GM18873 (cell line): ENCODE results near the gene SEPTIN12.

Experiments
- ATAC-seq: cut with Tn5 transposase; IDR thresholded peaks from one replicate; pipeline ENCODE4 v1.9.1; 2021; ENCODE audit warnings: mild to moderate bottlenecking, moderate library complexity, moderate number of reproducible peaks; ENCODE audit not compliant: unreplicated experiment, low FRiP score

Gene SEPTIN12, protein sequence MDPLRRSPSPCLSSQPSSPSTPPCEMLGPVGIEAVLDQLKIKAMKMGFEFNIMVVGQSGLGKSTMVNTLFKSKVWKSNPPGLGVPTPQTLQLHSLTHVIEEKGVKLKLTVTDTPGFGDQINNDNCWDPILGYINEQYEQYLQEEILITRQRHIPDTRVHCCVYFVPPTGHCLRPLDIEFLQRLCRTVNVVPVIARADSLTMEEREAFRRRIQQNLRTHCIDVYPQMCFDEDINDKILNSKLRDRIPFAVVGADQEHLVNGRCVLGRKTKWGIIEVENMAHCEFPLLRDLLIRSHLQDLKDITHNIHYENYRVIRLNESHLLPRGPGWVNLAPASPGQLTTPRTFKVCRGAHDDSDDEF

DNA sequence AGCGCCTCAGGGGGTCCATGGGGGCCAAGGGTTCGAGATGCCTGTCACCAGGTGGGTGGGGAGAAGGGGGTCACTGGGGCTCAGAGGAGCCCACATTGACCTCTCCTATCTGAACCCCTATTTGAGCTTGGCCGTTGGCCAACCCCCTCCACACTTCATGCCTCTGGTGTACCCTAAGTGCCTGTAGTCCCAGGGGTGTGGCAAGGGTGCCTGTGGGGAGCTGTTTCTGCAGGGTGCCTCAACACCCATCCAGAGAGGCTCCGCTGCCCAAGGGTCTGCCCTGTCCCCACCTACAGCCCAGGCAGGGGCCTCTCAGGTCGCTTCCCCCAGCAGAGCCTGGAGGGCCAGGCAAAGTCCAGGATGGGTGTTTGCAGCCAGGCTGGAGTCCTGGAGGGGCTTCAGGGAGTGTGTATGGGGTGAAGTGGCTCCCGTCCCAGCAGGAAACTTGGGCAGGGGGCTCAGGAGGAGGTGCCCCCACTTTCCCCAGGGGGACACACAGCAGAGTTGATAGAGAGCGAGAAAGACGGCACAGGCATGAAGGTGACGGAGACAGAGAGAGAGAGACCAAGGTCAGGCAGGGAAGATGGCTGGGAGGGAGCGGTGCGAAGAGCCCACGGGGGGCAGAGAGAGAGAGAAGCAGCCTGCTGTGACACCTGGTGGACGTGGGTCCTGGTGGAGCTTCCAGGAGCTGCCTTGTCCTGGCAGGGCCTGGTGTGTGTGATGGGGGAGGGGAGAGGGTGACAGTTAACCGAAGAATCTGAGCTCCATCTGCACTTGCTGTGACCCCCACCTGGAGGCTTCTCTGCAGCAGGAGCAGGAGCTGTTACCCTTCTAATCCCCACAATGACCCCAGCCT is at the start of gene SEPTIN12:
Gene SEPTIN12, minus strand, starts transcription at position 719 of the 856 bp plus-strand sequence. Its CDS starts 700 bp downstream, at position 19.
- ATAC-seq = no peak

DNA sequence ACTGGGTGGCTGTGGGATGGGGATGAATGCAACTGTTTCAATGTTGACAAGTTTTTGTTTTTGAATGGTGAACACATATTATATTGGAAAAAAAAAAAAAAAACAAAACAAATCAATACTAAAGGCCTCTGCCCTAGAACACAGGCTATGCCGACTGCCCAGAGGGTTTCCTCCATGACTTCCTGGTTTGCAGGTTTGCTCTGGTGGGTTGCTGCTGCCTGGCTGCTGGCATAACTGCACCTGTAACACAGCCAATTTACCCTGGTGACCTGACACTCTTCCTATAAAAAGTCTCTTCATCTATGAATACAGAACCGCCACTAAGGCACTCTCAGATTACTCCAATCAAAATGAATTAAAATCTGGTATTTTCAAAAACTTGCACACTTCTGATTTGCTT is 48.6 kb upstream of the SEPTIN12 start:
- ATAC-seq = no peak

DNA sequence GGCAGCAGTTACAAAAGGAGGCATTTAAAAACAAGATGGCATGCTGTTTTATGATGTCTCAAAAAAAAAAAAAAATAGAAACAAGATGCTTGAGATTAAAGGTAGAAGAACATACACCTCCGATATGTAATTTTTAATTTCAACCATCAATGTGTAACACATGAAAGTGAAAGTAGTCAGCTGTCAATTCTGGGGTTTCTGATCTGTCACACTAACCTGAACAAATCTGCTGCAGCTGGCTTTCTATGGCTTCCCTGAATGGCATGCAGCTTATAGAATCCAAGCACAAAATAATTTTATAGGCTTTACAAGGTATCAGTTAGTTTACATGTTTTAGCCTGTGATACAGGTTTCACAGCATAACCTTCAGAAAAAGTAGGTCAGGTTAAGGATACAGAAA is 45.4 kb upstream of the SEPTIN12 start:
- ATAC-seq = no peak

DNA sequence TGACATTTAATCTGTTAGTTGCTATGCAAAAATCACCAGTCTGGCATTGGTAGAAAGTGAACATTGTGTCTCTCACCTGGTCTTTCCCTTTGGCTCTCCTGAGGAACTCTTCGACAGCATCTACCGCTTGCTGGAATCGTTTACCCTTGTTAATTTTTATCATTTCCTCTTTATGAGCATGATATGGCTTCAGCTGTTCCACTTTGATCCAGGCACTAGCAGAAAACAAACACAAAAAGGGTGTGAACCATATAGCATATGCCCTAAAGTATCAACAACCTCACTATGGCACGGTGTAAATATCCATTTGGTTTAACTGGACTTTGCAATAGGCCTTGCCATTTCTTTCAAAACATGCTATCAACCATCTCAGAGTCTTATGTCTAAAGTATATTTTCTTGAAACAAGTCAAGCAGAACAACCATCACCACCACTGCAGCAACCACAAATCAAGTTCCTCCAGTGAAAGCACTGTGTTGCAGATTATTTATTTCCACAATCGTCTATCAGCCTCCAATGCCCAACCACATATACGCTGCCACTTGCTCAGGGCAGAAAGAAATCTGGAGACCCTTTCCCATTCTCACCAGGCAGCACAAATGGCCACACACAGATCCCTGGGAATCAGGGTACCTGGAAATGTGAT is 44.7 kb upstream of the SEPTIN12 start:
- no peak for ATAC-seq

DNA sequence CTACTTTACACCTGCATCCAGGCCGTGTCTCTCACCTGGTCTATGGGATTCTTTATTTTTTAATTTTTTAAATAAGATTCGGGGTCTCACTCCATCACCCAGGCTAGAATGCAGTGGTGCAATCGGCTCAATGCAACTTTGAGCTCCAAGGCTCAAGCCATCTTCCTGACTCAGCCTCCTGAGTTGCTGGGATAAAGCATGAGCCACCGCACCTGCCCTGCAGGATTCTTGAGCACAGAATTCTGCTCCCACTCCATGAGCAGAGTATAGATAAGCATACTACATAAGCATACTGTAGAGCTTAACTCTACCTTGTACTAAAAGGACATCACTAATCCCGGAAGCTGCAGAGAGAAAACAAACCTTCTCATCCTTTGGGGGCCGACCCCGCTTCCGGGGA is 43.5 kb upstream of the SEPTIN12 start:
- ATAC-seq = no peak

DNA sequence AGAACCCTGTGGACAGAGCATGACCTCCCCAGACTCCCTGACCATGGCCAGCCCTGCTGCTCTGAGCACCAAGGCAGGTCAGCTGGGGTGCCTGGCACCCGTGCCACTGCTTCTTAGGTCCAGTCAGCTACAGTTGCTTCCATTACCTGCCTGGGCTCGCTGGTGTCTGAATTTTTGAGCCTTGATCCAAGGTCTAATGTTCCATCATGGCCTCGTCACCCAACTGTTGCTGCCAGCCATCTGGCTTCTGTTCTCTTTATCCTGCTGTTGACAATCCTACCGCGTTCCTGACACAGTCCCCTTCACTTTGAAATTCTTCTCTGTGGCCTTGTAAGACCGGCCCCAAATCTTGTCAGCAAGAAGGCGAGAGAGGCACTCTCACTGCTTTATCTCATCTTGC is 42.3 kb upstream of the SEPTIN12 start:
- ATAC-seq = no peak

DNA sequence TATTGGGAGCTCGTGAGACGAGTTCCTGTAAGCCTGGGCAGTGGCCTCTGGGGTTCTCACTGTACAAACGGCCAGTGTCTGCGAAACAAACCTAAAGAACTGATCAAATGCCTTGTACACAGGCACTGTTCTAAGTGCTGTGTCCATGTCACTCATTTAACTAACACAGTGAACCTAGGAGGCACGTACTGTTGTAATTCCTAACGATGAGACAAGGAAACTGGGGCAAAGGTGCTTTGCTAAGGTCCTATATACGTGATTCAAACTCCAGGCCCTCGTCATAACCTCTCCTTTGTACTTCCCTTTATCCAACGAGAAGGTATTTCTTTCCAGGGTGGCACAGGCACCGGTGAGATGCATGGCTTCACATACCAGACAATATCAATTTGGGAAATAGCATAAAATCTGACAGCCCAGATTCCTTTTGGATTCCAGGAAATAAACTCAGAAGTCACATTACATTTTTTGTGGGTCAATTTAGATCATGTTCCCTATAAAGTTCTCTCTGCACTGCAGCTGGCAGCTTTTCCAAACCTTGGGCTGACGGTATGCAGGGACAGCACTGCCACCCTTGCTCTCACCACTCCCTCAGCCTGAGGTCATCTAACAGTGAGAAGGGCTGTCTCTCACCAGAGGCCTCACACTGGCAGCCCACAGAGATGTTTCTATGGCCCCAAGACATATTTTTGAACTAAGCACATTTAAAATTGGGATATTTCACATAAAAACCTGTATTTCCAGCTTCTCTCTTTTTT is 40.6 kb upstream of the SEPTIN12 start:
- ATAC-seq = no peak

DNA sequence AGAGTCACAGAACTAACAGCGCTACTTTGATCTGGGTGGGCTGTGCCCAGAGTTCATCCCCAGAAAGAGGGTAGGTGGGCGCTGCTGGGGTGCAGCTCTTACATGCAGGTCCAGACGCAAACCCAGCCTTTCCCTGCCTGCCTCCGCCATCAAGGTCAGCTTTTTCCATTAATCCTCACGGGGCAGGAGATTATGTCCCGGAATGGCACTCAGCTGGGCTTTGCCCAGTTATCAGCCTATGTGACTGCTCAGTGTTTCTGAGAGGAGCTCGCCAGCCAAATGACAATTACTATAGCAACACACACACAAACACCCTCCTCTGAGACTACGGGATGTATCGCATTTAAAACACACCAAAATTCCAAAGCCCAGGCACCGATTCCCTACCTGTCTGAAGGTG is 38.8 kb upstream of the SEPTIN12 start:
- no peak for ATAC-seq

DNA sequence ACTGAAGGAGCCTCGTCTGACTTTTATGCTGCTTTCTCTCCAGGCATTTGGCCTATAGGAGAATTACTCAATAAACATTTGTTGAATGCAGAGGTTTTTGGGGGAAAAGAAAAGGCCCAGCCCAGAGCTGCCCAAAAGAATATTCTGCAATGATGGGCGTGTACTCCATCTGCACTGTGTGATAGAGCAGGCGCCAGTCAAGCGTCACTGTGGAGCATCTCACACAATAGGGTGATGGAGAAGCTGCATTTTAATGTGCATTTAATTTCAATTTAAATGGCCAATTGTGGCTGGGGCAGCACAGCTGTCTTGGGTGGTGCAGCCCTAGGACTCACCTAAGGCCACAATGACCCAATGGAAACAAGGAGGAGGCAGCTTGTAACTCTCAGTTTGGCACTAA is 38.4 kb upstream of the SEPTIN12 start:
- ATAC-seq = no peak

DNA sequence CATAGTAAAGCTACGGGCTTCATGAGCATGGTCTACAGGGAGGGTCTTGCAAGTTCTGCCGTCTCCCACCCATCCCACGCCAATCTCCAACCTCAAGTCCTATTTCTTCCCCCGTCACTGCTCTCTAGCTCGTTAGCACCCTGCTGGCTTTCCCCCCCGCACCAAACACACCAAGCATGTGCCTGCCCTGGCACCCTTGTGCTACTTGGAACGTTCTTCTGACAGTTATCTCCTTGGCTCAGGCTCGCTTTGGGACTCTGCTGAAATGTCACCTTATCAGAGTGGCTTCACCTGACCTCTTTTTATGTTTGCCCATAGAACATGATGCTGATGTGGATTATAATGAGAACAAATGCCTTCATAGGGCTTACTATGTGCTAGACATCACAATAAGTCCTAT is 37.1 kb upstream of the SEPTIN12 start:
- no peak for ATAC-seq

DNA sequence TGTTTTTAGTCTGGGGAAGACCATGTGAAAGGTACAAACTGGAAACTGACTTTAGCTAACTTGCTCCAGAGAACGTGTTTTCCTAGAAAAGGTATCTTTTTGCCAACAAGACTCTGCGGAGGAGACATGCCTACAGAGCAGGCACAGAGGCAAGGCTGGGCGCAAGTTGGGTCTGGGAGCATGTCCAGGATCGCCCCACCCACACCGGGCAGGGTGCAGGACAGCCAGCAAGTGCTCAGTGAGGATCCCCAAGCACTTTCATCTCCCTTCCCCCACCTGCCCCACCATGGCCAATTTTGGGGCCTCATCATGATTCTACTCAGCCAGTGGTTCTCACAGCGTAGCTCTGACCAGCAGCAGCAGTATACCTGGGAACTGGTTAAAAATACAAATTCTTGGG is 32.5 kb upstream of the SEPTIN12 start:
- no peak for ATAC-seq

DNA sequence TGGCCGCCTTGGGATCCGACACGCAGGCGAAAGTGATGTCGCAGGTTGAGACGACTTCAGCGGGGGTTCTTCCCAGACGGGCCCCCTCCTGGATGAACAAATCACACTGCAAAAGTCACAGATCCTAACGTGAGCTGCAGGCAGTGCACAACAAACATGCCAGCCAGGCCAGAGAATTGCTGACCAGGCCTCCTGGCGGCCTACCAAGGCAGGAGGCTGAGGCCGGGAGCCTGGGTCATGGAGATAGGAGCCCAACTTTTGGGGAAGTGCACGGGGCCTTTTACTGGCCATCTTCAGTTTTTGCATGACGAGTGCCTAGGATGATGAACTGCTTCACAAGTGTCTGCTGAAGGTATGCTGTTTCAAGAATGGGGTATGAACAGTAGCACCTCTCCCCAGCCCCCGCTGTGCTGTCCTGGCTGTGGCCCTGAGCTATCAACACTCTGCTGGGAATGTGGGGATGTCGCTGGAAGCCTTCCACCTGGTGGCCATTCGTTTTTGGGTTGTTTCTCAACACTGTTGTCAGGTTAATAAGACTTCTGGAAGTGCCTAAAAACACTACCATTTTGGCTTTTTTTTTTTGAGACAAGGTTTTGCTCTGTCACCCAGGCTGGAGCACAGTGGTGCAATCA is 26.5 kb upstream of the SEPTIN12 start:
- no peak for ATAC-seq

DNA sequence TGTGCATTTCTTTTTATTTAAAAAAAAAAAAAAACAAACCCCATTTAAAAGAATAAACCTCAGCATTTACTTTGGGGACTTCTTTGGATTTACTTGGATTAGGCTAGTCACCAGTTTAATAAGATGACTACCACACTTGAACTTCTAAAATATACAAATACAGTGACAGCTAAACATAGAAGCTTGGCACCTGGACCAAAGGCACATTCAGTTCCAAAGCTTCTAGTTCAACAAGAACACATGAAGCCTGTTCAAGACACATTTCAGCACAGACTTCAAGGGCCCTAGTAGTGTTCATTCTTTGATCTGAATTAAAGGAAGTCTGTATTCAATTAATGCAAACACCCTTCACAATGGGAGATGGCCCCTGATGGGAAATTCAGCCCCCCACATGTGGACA is 25.9 kb upstream of the SEPTIN12 start:
- ATAC-seq = no peak

DNA sequence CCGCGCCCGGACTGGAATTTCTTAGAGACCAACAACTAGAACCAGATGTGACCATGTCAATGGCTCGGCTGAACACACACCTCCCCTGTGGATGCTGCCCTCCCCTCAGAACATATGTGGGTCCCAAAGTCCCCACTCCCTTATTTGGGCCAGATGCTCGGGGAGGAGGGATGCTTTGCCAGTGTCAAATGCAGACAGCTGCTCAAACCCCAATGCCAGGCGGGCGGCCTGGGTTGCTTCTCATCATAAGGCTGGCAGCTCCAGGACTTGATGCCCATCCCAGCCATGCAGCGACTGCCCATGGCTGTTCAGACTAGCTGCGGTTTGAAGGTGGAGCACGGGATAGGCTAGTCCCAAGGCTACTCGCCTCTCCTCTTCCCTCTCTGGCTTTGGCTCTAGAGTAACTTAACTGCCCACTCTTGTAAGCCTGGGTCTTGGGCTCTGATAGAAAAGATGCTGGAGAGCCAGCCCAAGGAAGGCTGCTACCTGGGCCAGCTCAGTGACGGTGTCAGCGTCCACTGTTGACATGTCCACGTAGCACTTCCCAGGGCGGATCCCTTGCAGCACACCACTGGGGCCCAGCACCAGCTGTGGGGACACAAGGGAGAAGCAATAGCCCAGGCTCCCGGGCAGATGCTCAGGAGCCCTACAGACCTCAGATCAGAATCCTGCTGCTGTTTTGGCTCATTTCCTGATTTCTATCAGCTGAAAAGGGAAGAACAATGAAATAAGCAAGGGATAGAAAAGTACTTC is 25.3 kb upstream of the SEPTIN12 start:
- no peak for ATAC-seq

DNA sequence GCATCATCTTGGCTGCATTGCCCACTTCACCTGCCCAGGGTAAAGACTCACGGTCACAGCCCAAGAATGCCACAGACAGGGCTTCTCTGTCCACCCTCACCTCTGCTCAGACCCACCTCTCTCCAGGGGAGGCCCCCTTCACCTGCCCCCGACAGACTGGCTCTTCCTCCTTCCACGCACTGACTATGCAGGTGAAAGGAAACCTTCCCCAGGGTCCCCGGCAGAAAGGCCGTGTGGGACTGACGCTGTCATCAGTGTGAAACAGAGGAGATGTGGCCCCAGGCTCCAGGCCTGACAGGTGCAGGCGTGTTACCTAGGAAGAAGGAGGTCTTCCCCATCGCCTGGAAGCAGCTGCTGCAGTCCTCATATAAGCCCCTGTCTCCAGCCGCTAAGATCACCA is 23.6 kb upstream of the SEPTIN12 start:
- no peak for ATAC-seq

DNA sequence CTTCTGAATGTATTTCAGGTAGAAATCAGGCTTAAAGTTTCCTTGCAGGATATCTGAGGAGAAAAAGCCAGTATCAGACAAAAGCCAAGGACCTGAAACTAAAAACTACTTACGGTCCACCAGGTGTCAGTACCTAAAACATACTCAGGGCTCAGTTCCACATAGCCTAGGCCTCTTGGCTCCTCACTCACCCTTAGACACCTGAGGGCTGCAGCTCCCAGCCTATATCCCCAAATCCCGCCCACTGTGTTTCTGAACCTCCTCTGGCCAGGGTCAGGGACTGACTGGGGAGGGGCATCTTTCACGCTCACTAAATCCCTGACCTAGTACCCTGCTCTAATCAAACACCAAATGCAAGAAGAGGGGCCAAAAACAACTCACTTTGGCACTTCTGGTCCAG is 23.1 kb upstream of the SEPTIN12 start:
- no peak for ATAC-seq

DNA sequence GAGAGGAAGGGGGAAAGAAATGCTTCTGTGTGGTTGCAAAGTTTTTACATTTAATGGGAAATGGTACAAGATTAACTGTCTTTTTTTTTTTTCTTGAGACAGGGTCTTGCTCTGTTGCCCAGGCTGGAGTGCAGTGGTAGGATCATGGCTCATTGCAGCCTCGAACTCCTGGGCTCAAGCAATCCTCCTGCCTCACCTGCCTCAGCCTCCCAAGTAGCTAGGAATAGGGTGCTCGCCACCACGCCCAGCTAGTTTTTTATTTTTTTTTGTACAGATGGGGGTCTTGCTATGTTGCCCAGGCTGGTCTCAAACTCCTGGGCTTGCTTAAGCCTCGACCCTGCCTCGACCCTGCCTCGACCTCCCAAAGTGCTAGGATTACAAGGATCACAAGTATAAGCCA is 18.1 kb upstream of the SEPTIN12 start:
- no peak for ATAC-seq

DNA sequence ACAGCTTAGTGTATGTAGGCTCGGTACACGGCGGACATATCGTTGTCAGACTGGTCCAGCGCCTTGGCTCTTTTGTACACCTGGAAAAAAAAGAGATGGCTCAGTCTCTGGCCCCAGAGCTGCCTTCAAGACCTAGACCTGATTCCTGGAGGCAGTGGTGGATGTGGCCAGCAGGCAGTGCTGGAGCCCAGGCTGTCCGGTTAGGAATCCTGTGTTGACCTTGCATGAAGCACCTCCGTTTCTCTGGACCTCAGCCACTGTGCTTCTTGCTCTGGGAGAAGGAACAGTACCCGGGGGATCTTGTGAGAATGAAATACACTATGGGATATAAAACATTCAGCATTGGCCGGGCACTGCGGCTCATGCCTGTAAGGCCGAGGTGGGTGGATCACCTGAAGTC is 17.1 kb upstream of the SEPTIN12 start:
- no peak for ATAC-seq
